H9 (cell line): ENCODE data around the gene LRRC8A. TPM values are rescaled to one million over a fixed set of nuclear protein-coding genes. Genes with fewer than 3 reads are reported as not detected.

Experiments used
- DNase-seq: peaks from one replicate; pipeline ENCODE4 v3.0.0-alpha.2; 2017
- H2AFZ ChIP-seq: one replicate; pipeline ENCODE4 v1.6.1; 2013; ENCODE audit warnings: mild to moderate bottlenecking, low read length, control low read depth, moderate library complexity
- H2AK5ac ChIP-seq: 2 replicates; pipeline ENCODE4 v1.6.1; 2013; ENCODE audit warnings: low read length, control low read depth, mixed read lengths; ENCODE audit not compliant: insufficient read length
- H2BK120ac ChIP-seq: one replicate; pipeline ENCODE4 v1.6.1; 2013; ENCODE audit warnings: low read depth, mild to moderate bottlenecking, low read length, control low read depth, inconsistent platforms; ENCODE audit not compliant: poor library complexity, severe bottlenecking
- H2BK12ac ChIP-seq: 2 replicates; pipeline ENCODE4 v1.6.1; 2013; ENCODE audit warnings: low read length, control low read depth, mixed read lengths, low read depth; ENCODE audit not compliant: insufficient read length
- H2BK15ac ChIP-seq: 2 replicates; pipeline ENCODE4 v1.6.1; 2013; ENCODE audit warnings: low read depth, low read length, control low read depth
- H2BK20ac ChIP-seq: one replicate; pipeline ENCODE4 v1.6.1; 2013; ENCODE audit warnings: low read depth, mild to moderate bottlenecking, low read length, control low read depth, inconsistent platforms; ENCODE audit not compliant: poor library complexity, severe bottlenecking
- H2BK5ac ChIP-seq: 2 replicates; pipeline ENCODE4 v1.6.1; 2013; ENCODE audit warnings: low read length, control low read depth, mixed read lengths; ENCODE audit not compliant: insufficient read length
- H3K14ac ChIP-seq: 2 replicates; pipeline ENCODE4 v1.6.1; 2013; ENCODE audit warnings: low read length, control low read depth; ENCODE audit not compliant: insufficient read depth
- H3K18ac ChIP-seq: 2 replicates; pipeline ENCODE4 v1.6.1; 2013; ENCODE audit warnings: low read depth, mild to moderate bottlenecking, mixed read lengths, low read length, control low read depth; ENCODE audit not compliant: insufficient read length
- H3K23ac ChIP-seq: 2 replicates; pipeline ENCODE4 v1.6.1; 2013; ENCODE audit warnings: low read length, control low read depth, mixed read lengths, low read depth; ENCODE audit not compliant: insufficient read length
- H3K23me2 ChIP-seq: 2 replicates; pipeline ENCODE4 v1.6.1; 2013; ENCODE audit warnings: low read depth, mild to moderate bottlenecking, mixed read lengths, low read length, control low read depth; ENCODE audit not compliant: insufficient read length, poor library complexity, severe bottlenecking
- H3K27ac ChIP-seq: 2 replicates; pipeline ENCODE4 v1.5.1; 2013; ENCODE audit warnings: low read length, control low read depth, mixed read lengths, low read depth; ENCODE audit not compliant: insufficient read length
- H3K27me3 ChIP-seq: 2 replicates; pipeline ENCODE4 v1.6.1; 2013; ENCODE audit warnings: low read length, control low read depth, inconsistent platforms; ENCODE audit not compliant: insufficient read depth
- H3K4ac ChIP-seq: 2 replicates; pipeline ENCODE4 v1.6.1; 2013; ENCODE audit warnings: low read depth, mild to moderate bottlenecking, control low read depth, inconsistent platforms, low read length, moderate library complexity
- H3K4me1 ChIP-seq: 2 replicates; pipeline ENCODE4 v1.6.1; 2013; ENCODE audit warnings: low read length, control low read depth, inconsistent platforms; ENCODE audit not compliant: insufficient read depth
- H3K4me2 ChIP-seq: 2 replicates; pipeline ENCODE4 v1.6.1; 2013; ENCODE audit warnings: low read length, control low read depth, mixed read lengths; ENCODE audit not compliant: insufficient read length, insufficient read depth
- H3K56ac ChIP-seq: 2 replicates; pipeline ENCODE4 v1.6.1; 2013; ENCODE audit warnings: low read depth, mild to moderate bottlenecking, mixed read lengths, low read length, control low read depth; ENCODE audit not compliant: insufficient read length
- H3K79me1 ChIP-seq: 2 replicates; pipeline ENCODE4 v1.6.1; 2013; ENCODE audit warnings: low read depth, mild to moderate bottlenecking, moderate library complexity, low read length, control low read depth, inconsistent platforms; ENCODE audit not compliant: insufficient read depth, poor library complexity, severe bottlenecking
- H3K79me2 ChIP-seq: 2 replicates; pipeline ENCODE4 v1.6.1; 2013; ENCODE audit warnings: low read length, control low read depth, inconsistent platforms; ENCODE audit not compliant: insufficient read depth
- H3K9ac ChIP-seq: 2 replicates; pipeline ENCODE4 v1.6.1; 2013; ENCODE audit warnings: low read length, control low read depth, mixed read lengths; ENCODE audit not compliant: insufficient read length; ENCODE audit errors: extremely low read depth
- H3K9me3 ChIP-seq: one replicate; pipeline ENCODE4 v1.6.1; 2013; ENCODE audit warnings: low read depth, low read length, inconsistent platforms; ENCODE audit not compliant: control insufficient read depth
- H3T11ph ChIP-seq: one replicate; pipeline ENCODE4 v1.6.1; 2013; ENCODE audit warnings: mild to moderate bottlenecking, low read length, control low read depth, inconsistent platforms
- H4K20me1 ChIP-seq: one replicate; pipeline ENCODE4 v1.6.1; 2013; ENCODE audit not compliant: control insufficient read depth, insufficient read length, insufficient read depth
- H4K5ac ChIP-seq: 2 replicates; pipeline ENCODE4 v1.6.1; 2013; ENCODE audit warnings: low read depth, mild to moderate bottlenecking, mixed read lengths, low read length, control low read depth; ENCODE audit not compliant: insufficient read length
- H4K8ac ChIP-seq: replicated peaks from 2 replicates; pipeline ENCODE4 v1.6.1; 2013; ENCODE audit warnings: low read length, control low read depth, mixed read lengths, low read depth; ENCODE audit not compliant: insufficient read length
- H4K91ac ChIP-seq: 2 replicates; pipeline ENCODE4 v1.6.1; 2013; ENCODE audit warnings: low read depth, mild to moderate bottlenecking, moderate library complexity, mixed read lengths, low read length, control low read depth; ENCODE audit not compliant: insufficient read length
- H3K27ac Mint-ChIP-seq, 3 experiments: 2 replicates in 2 of 3; 3 replicates in 1 of 3; pipeline ENCODE4 v1.8.0; 2020 to 2021; ENCODE audit warnings: mixed read lengths in 3 of 3, mild to moderate bottlenecking in 1 of 3, moderate library complexity in 1 of 3
- H3K27me3 Mint-ChIP-seq: 2 replicates; pipeline ENCODE4 v1.8.0; 2021; ENCODE audit warnings: low read depth, mild to moderate bottlenecking, moderate library complexity, mixed read lengths
- H3K36me3 Mint-ChIP-seq, 3 experiments: 2 replicates in 2 of 3; 3 replicates in 1 of 3; pipeline ENCODE4 v1.8.0; 2020 to 2021; ENCODE audit warnings: low read depth in 3 of 3, mixed read lengths in 3 of 3; ENCODE audit not compliant: insufficient read depth in 1 of 3
- H3K4me1 Mint-ChIP-seq, 2 experiments: 2 replicates each; pipeline ENCODE4 v1.8.0; 2020; ENCODE audit warnings: mixed read lengths in 2 of 2
- H3K4me3 Mint-ChIP-seq, 2 experiments: 2 replicates in 1 of 2; 3 replicates in 1 of 2; pipeline ENCODE4 v1.8.0; 2020 to 2021; ENCODE audit warnings: mild to moderate bottlenecking in 2 of 2, mixed read lengths in 2 of 2, moderate library complexity in 1 of 2
- H3K9me3 Mint-ChIP-seq, 2 experiments: 2 replicates in 1 of 2; 3 replicates in 1 of 2; pipeline ENCODE4 v1.8.0; 2020; ENCODE audit warnings: mild to moderate bottlenecking in 2 of 2, mixed read lengths in 2 of 2, moderate library complexity in 1 of 2
- CTCF ChIP-seq: fragments of 200-600 bp; sonication (generic); conservative IDR thresholded peaks from 3 replicates; pipeline ENCODE4 v1.8.0; 2021; ENCODE audit warnings: antibody characterized with exemption, mild to moderate bottlenecking
- WGBS: extraction: QIAGEN DNeasy Blood & Tissue Kit; methylation state at CpG from one replicate; pipeline ENCODE4 v1.1.7; 2013; ENCODE audit warnings: missing lambda C conversion rate, low lambda C conversion rate, mixed read lengths; ENCODE audit not compliant: insufficient read length; ENCODE audit errors: extremely low coverage; 5-methylcytosine and 5-hydroxymethylcytosine counted together
- total RNA-seq: library from RNA; stranded (reverse); gene quantifications from 2 replicates; pipeline ENCODE4 v1.2.1, GENCODE V29; 2021

Gene LRRC8A
- total RNA-seq, 1 experiment from 2014 or later = 76.0 TPM

- H3K18ac ChIP-seq = no peak overlapping the region
- Mint-ChIP-seq H3K27ac (peak overlapping the region in 2 of 3 experiments; percentile 37 to 68; a peak in 3 of 7 replicates), H3K9me3 (no peaks in the 10 kb centered on the region), H3K4me3 (no peak overlapping the region), H3K36me3 (peaks cover 27 to 58% (median 40%) of the 10 kb centered on the region in 3 experiments; a peak in 6 of 7 replicates), H3K27me3 (no peaks in the 10 kb centered on the region), H3K4me1 (peaks cover 31 to 32% of the 10 kb centered on the region in 2 experiments)
- peaks cover 3% of the 10 kb centered on the region for H4K20me1 ChIP-seq
- no peak overlapping the region for H3K4ac ChIP-seq
- H3K56ac ChIP-seq = no peak overlapping the region
- no peaks in the 10 kb centered on the region for H3K23me2 ChIP-seq
- H4K91ac ChIP-seq = no peak overlapping the region
- no peak overlapping the region for H2BK5ac ChIP-seq
- no peak overlapping the region for H2BK120ac ChIP-seq
- no CpG with 5 or more reads among the region's 18 CpGs for WGBS
- H3K9me3 ChIP-seq = no peaks in the 10 kb centered on the region
- no peak overlapping the region for H3K9ac ChIP-seq
- no peaks in the 10 kb centered on the region for H3K27me3 ChIP-seq
- H3K79me2 ChIP-seq = no peaks in the 10 kb centered on the region; the same call in 1 of the 2 replicates
- no peak for TF ChIP-seq CTCF
- no peak overlapping the region for H2AFZ ChIP-seq
- no peak for DNase-seq
- H3K27ac ChIP-seq = no peak overlapping the region
- no peak overlapping the region for H3T11ph ChIP-seq
- H2BK12ac ChIP-seq = no peak overlapping the region
- no peak overlapping the region for H2BK20ac ChIP-seq
- H3K4me2 ChIP-seq = no peak overlapping the region
- no peak overlapping the region for H3K14ac ChIP-seq
- H2AK5ac ChIP-seq = no peak overlapping the region
- no peak overlapping the region for H4K5ac ChIP-seq
- no peak overlapping the region for H4K8ac ChIP-seq
- H3K4me1 ChIP-seq = peaks cover 2% of the 10 kb centered on the region; the same call in 1 of the 2 replicates
- no peak overlapping the region for H2BK15ac ChIP-seq
- H3K79me1 ChIP-seq = peaks cover 3% of the 10 kb centered on the region
- no peak overlapping the region for H3K23ac ChIP-seq
Observed at GRCh38 chr9:128916204-128916603, 34.3 kb downstream of the LRRC8A start.
